ENCODE measurements around the gene ZNF684.
"Not testable (repeated sequence)": the region's sequence is repeated elsewhere in the genome, so short reads cannot be mapped to it uniquely, and the experiment has no call there.

The ZNF684 gene

GRCh38 chr1:40567825-40568224 is 36.4 kb downstream of the ZNF684 start:
- no peak for DNase-seq (ENCODE audit: low read depth, low spot score)

- not testable (repeated sequence) for DNase-seq (ENCODE audit: low read depth, low spot score)
Observed at GRCh38 chr1:40574805-40575204, 43.4 kb downstream of the ZNF684 start.

GRCh38 chr1:40575336-40575735 is 43.9 kb downstream of the ZNF684 start:
- DNase-seq (ENCODE audit: low read depth, low spot score) = no peak

- no peak for DNase-seq (ENCODE audit: low read depth, low spot score)
Observed at GRCh38 chr1:40582116-40582515, 50.7 kb downstream of the ZNF684 start.

- no peak for DNase-seq (ENCODE audit: low read depth, low spot score)
Observed at GRCh38 chr1:40583980-40584379, 52.5 kb downstream of the ZNF684 start.

- DNase-seq (ENCODE audit: low read depth, low spot score) = no peak
Observed at GRCh38 chr1:40588586-40588985, 57.1 kb downstream of the ZNF684 start.

GRCh38 chr1:40592107-40592803 is 60.8 kb downstream of the ZNF684 start:
- DNase-seq (ENCODE audit: low read depth, low spot score) = peak; percentile 15

- DNase-seq (ENCODE audit: low read depth, low spot score) = no peak
Observed at GRCh38 chr1:40593449-40594186, 62.2 kb downstream of the ZNF684 start.

- DNase-seq (ENCODE audit: low read depth, low spot score) = no peak
Observed at GRCh38 chr1:40594187-40594531, 62.7 kb downstream of the ZNF684 start.

GRCh38 chr1:40595623-40596022 is 64.2 kb downstream of the ZNF684 start:
- no peak for DNase-seq (ENCODE audit: low read depth, low spot score)
